ENCODE data around the gene DAPK1.
"Not testable (repeated sequence)": the region's sequence is repeated elsewhere in the genome, so short reads cannot be mapped to it uniquely, and the experiment has no call there.

The DAPK1 gene

DNA sequence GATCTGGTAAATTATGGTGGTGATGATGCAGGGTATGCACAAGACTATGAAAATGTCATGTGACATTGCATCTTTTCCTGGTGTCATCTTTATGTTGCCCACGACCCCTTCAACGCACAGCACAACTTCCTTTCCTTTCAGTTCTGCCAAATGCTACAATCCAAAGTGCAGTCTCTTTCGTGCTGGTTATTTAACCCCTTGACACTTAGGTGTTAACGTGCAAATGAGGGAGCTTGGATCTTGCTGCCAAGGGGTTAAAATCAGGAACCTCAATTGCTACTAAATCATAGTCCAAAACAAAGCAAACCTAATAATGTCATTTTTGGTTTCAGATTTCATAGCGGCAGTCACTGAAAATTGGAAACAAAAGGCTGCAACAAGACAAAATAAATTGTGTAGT lies 244.2 kb downstream of the DAPK1 start:
- no peaks in the 10 kb centered on the region for H3K9me3 ChIP-seq (ENCODE audit: control insufficient read depth, insufficient read depth, low read length)
- H3K4me1 ChIP-seq (ENCODE audit: control insufficient read depth, insufficient read depth, low read length) = no peaks in the 10 kb centered on the region
- H3K36me3 ChIP-seq (ENCODE audit: control insufficient read depth, insufficient read depth, low read length) = no peaks in the 10 kb centered on the region
- no peak overlapping the region for H3K4me3 ChIP-seq (ENCODE audit: low read depth, low read length)
- H3K27me3 ChIP-seq (ENCODE audit: control insufficient read depth, insufficient read depth, low read length) = no peaks in the 10 kb centered on the region
- H3K9ac ChIP-seq (ENCODE audit: low read depth, low read length) = no peak overlapping the region

DNA sequence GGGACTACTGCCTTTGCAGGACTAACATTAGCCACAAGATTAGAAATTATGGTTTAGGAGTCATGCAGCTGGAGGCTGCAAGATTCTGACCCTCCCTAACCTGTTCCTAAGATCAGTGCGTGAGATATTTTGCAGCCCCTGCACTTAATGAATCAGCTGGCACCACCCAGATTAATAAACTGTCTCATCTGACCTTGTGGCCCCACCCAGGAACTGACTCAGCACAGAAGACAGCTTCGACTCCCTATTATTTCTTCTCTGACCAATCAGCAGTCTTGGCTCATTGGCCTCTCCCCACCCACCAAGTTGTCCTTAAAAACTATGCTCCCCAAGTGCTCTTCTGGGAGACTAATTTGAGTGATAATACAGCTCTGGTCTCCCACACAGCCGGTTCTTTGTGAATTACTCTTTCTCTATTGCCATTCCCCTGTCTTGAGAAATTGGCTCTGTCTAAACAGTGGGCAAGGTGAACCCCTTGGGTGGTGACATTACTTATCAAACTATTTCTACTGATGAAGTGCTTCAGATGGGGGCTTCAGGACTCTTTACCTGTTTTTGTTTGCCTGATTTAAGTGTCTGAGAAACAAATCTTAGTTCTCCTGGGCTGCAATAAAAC lies 245.3 kb downstream of the DAPK1 start:
- no peak overlapping the region for H3K9ac ChIP-seq (ENCODE audit: low read depth, low read length)
- no peaks in the 10 kb centered on the region for H3K27me3 ChIP-seq (ENCODE audit: control insufficient read depth, insufficient read depth, low read length)
- no peaks in the 10 kb centered on the region for H3K36me3 ChIP-seq (ENCODE audit: control insufficient read depth, insufficient read depth, low read length)
- no peak overlapping the region for H3K4me3 ChIP-seq (ENCODE audit: low read depth, low read length)
- no peaks in the 10 kb centered on the region for H3K9me3 ChIP-seq (ENCODE audit: control insufficient read depth, insufficient read depth, low read length)
- no peaks in the 10 kb centered on the region for H3K4me1 ChIP-seq (ENCODE audit: control insufficient read depth, insufficient read depth, low read length)

DNA sequence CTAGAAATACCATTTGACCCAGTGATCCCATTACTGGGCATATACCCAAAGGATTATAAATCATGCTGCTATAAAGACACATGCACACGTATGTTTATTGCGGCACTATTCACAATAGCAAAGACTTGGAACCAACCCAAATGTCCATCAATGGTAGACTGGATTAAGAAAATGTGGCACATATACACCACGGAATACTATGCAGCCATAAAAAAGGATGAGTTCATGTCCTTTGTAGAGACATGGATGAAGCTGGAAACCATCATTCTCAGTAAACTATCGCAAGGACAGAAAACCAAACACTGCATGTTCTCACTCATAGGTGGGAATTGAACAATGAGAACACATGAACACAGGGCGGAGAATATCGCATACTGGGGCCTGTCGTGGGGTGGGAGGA lies 246.6 kb downstream of the DAPK1 start:
- not testable (repeated sequence) for H3K4me1 ChIP-seq (ENCODE audit: control insufficient read depth, insufficient read depth, low read length)

DNA sequence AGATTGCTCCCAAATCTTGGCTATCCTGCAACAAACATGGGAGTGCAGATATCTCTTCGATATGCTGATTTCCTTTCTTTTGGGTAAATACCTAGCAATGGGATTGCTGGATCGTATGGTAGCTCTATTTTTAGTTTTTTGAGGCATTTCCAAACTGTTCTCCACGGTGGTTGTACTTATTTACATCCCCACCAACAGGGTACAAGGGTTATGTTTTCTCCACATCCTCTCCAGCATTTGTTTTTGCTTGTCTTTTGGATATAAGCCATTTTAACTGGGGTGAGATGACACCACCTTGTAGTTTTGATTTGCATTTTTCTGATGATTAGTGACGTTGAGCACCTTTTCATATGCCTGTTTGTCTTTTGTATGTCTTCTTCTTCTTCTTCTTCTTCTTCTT lies 248.5 kb downstream of the DAPK1 start:
- no peak overlapping the region for H3K4me3 ChIP-seq (ENCODE audit: low read depth, low read length)

More for the DNA sequence above, 246.6 kb downstream of the DAPK1 start:
- not testable (repeated sequence) for H3K27me3 ChIP-seq (ENCODE audit: control insufficient read depth, insufficient read depth, low read length); H3K9me3 ChIP-seq (ENCODE audit: control insufficient read depth, insufficient read depth, low read length); H3K4me3 ChIP-seq (ENCODE audit: low read depth, low read length); H3K9ac ChIP-seq (ENCODE audit: low read depth, low read length); H3K36me3 ChIP-seq (ENCODE audit: control insufficient read depth, insufficient read depth, low read length)

DNA sequence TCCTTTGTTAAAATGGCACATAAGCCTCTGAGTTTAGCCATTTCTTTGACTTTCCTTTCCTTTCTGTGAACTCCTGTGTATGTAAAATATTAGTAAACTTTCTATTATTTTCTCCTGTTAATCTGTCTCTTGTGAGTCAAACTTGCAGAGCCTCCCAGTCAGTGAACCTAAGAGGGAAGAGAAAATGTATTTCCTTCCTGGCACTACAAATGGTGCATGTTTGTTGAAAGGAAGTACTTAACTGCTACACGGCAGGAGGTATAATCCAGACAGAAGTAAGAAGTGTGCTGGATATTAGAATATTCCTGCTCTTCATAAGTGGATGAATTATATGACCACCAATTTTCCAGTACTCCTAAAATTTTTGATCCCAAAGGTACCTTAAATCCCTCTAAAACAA lies 251.2 kb downstream of the DAPK1 start:
- no peak overlapping the region for H3K4me3 ChIP-seq (ENCODE audit: low read depth, low read length)
- no peaks in the 10 kb centered on the region for H3K36me3 ChIP-seq (ENCODE audit: control insufficient read depth, insufficient read depth, low read length)
- no peaks in the 10 kb centered on the region for H3K27me3 ChIP-seq (ENCODE audit: control insufficient read depth, insufficient read depth, low read length)
- H3K9me3 ChIP-seq (ENCODE audit: control insufficient read depth, insufficient read depth, low read length) = no peaks in the 10 kb centered on the region
- H3K9ac ChIP-seq (ENCODE audit: low read depth, low read length) = no peak overlapping the region
- H3K4me1 ChIP-seq (ENCODE audit: control insufficient read depth, insufficient read depth, low read length) = no peaks in the 10 kb centered on the region

More for the DNA sequence above, 248.5 kb downstream of the DAPK1 start:
- Histone ChIP-seq H3K4me1 (ENCODE audit: control insufficient read depth, insufficient read depth, low read length) (no peaks in the 10 kb centered on the region), H3K27me3 (ENCODE audit: control insufficient read depth, insufficient read depth, low read length) (no peaks in the 10 kb centered on the region), H3K9ac (ENCODE audit: low read depth, low read length) (no peak overlapping the region), H3K9me3 (ENCODE audit: control insufficient read depth, insufficient read depth, low read length) (no peaks in the 10 kb centered on the region), H3K36me3 (ENCODE audit: control insufficient read depth, insufficient read depth, low read length) (no peaks in the 10 kb centered on the region)

DNA sequence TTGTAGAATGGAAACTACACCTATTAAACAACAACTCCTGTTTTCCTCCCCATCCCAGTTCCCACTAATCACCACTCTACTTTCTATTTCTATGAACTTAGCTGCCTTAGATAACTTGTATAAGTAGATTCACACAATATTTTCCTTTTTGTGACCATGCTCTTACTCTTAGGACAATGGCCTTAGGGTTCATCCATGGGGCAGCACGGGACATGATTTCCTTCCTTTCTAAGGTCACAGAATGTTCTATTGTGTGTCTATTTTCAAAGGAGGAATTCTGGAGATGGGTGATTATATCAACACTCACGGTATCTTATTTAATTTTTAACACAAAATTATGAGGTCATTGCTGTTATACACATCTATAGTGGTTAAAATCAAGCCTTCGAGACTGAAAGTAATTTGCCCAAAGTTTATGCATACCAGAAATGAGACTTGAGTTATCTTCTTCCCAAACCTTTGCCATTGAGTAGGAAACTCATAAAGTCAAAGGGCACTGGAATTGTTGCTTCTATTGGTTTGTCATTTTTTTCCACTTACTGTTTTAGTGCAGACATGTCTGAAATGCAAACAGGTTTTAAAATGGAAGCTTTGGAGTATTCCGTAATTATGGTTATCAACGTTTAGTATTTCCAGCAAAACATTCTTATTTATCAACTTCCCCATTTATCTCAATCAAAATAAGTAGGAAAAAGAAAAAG lies 251.8 kb downstream of the DAPK1 start:
- Histone ChIP-seq H3K4me3 (ENCODE audit: low read depth, low read length) (no peak overlapping the region), H3K4me1 (ENCODE audit: control insufficient read depth, insufficient read depth, low read length) (no peaks in the 10 kb centered on the region), H3K27me3 (ENCODE audit: control insufficient read depth, insufficient read depth, low read length) (no peaks in the 10 kb centered on the region), H3K9me3 (ENCODE audit: control insufficient read depth, insufficient read depth, low read length) (no peaks in the 10 kb centered on the region), H3K9ac (ENCODE audit: low read depth, low read length) (no peak overlapping the region), H3K36me3 (ENCODE audit: control insufficient read depth, insufficient read depth, low read length) (no peaks in the 10 kb centered on the region)

DNA sequence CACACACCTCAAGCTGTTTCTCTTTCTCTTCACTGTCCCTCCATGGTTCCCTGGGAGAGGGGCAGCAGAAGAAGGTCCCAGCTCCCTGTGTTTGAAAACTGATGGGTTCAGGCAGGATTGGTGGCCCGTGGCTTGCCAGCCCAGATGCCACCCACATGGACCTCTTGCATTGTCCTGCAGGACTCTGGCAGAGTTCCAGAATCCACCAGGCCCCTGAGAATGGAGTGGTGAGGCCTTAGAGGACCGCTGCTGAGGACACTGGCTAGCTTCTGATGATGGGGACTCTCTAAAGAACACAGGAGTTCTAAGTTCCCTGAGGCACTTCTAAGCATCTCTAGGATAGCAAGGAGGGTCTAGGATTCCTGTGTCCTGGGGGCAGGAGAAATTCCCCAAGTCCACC lies 253.1 kb downstream of the DAPK1 start:
- H3K9ac ChIP-seq (ENCODE audit: low read depth, low read length) = no peak overlapping the region
- no peaks in the 10 kb centered on the region for H3K36me3 ChIP-seq (ENCODE audit: control insufficient read depth, insufficient read depth, low read length)
- no peak overlapping the region for H3K4me3 ChIP-seq (ENCODE audit: low read depth, low read length)
- no peaks in the 10 kb centered on the region for H3K9me3 ChIP-seq (ENCODE audit: control insufficient read depth, insufficient read depth, low read length)
- H3K27me3 ChIP-seq (ENCODE audit: control insufficient read depth, insufficient read depth, low read length) = no peaks in the 10 kb centered on the region
- no peaks in the 10 kb centered on the region for H3K4me1 ChIP-seq (ENCODE audit: control insufficient read depth, insufficient read depth, low read length)

DNA sequence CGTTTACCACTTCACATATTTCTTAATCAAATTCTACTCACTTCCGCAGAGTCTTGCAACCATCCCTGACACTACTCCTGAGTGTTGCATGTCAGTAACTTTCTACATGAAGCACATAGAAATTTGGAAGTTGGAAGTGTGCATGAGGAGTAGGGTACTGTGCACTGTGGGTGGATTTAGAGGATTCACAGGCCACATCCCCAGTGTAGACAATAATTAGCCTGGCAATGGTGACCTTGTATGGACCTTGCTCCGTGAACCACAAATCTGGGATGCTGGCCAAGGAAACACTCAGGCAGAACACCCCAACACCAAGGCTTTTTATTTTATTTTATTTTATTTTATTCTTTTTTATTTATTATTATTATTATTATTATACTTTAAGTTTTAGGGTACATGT lies 253.8 kb downstream of the DAPK1 start:
- Histone ChIP-seq H3K36me3 (ENCODE audit: control insufficient read depth, insufficient read depth, low read length) (no peaks in the 10 kb centered on the region), H3K9ac (ENCODE audit: low read depth, low read length) (no peak overlapping the region), H3K4me3 (ENCODE audit: low read depth, low read length) (no peak overlapping the region)

DNA sequence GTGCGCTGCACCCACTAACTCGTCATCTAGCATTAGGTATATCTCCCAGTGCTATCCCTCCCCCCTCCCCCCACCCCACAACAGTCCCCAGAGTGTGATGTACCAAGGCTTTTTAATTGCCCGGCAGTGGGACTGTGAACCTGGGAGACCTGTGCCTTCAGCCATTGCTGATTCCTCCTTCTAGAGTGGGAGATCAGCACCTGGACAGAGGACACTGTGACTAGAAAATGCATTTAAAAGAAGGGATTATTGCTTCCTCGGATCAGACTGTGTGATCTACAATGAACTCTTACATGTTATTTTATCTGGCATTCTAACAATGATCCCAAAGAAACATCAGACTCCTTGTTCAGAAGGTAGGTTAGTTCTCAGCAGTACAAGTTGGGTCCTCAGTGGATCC lies 254.2 kb downstream of the DAPK1 start:
- Histone ChIP-seq H3K36me3 (ENCODE audit: control insufficient read depth, insufficient read depth, low read length) (no peaks in the 10 kb centered on the region), H3K27me3 (ENCODE audit: control insufficient read depth, insufficient read depth, low read length) (no peaks in the 10 kb centered on the region), H3K4me1 (ENCODE audit: control insufficient read depth, insufficient read depth, low read length) (no peaks in the 10 kb centered on the region), H3K9me3 (ENCODE audit: control insufficient read depth, insufficient read depth, low read length) (no peaks in the 10 kb centered on the region), H3K9ac (ENCODE audit: low read depth, low read length) (no peak overlapping the region), H3K4me3 (ENCODE audit: low read depth, low read length) (no peak overlapping the region)

More for the DNA sequence above, 253.8 kb downstream of the DAPK1 start:
- H3K4me1 ChIP-seq (ENCODE audit: control insufficient read depth, insufficient read depth, low read length) = no peaks in the 10 kb centered on the region
- H3K9me3 ChIP-seq (ENCODE audit: control insufficient read depth, insufficient read depth, low read length) = no peaks in the 10 kb centered on the region
- H3K27me3 ChIP-seq (ENCODE audit: control insufficient read depth, insufficient read depth, low read length) = no peaks in the 10 kb centered on the region

DNA sequence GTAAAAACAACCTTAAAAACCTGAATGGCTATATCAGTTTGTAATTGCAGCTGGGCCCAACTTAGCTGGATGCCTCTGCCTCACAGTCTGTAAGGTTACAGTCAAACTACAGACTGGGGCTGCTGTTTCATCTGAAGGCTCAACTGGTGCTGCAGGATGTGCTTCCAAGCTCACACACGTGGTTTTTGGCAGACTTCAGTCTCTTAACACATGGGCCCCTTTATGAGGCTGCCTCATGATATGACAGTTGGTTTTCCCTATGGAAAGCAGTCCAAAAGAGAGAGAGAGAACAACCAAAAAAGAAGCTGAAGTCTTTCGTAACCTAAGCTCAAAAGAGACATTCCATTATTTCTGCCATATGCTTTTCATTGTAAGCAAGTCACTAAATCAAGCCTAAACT lies 255.6 kb downstream of the DAPK1 start:
- Histone ChIP-seq H3K9me3 (ENCODE audit: control insufficient read depth, insufficient read depth, low read length) (no peaks in the 10 kb centered on the region), H3K9ac (ENCODE audit: low read depth, low read length) (no peak overlapping the region), H3K27me3 (ENCODE audit: control insufficient read depth, insufficient read depth, low read length) (no peaks in the 10 kb centered on the region), H3K4me1 (ENCODE audit: control insufficient read depth, insufficient read depth, low read length) (no peaks in the 10 kb centered on the region), H3K4me3 (ENCODE audit: low read depth, low read length) (no peak overlapping the region), H3K36me3 (ENCODE audit: control insufficient read depth, insufficient read depth, low read length) (no peaks in the 10 kb centered on the region)
